Panc1 (cell line): ENCODE measurements around the gene WDR77.

Source experiments
- CTCF ChIP-seq: fragments of 450-650 bp; IDR thresholded peaks from 2 replicates; pipeline ENCODE4 v1.5.1; 2017; ENCODE audit warnings: mild to moderate bottlenecking
- POLR2AphosphoS5 ChIP-seq: IDR thresholded peaks from 2 replicates; pipeline ENCODE4 v1.6.1; 2012; ENCODE audit warnings: mild to moderate bottlenecking, low read depth, low read length, moderate library complexity

- TF ChIP-seq CTCF (no peak), POLR2AphosphoS5 (no peak)
Observed at GRCh38 chr1:111455642-111456031, 6.6 kb upstream of the WDR77 start.
